GM10266 (cell line): Measurements from ENCODE around the gene DENND2D.

Experiments
- DNase-seq: peaks from one replicate; pipeline ENCODE4 v3.0.0; 2012; ENCODE audit errors: extremely low spot score
- CTCF ChIP-seq: IDR thresholded peaks from 2 replicates; pipeline ENCODE4 v1.5.1; 2012; ENCODE audit warnings: mild to moderate bottlenecking, low read depth; ENCODE audit not compliant: control insufficient read depth, insufficient read depth; ENCODE audit errors: missing control alignments

DENND2D gene

GRCh38 chr1:111191496-111191895 is 8.9 kb downstream of the DENND2D start:
- no peak for DNase-seq
- no peak for TF ChIP-seq CTCF

GRCh38 chr1:111190931-111191451 is 9.5 kb downstream of the DENND2D start:
- TF ChIP-seq CTCF = no peak
- no peak for DNase-seq

- DNase-seq = no peak
- no peak for TF ChIP-seq CTCF
Observed at GRCh38 chr1:111184663-111185062, 15.8 kb downstream of the DENND2D start.

DNA sequence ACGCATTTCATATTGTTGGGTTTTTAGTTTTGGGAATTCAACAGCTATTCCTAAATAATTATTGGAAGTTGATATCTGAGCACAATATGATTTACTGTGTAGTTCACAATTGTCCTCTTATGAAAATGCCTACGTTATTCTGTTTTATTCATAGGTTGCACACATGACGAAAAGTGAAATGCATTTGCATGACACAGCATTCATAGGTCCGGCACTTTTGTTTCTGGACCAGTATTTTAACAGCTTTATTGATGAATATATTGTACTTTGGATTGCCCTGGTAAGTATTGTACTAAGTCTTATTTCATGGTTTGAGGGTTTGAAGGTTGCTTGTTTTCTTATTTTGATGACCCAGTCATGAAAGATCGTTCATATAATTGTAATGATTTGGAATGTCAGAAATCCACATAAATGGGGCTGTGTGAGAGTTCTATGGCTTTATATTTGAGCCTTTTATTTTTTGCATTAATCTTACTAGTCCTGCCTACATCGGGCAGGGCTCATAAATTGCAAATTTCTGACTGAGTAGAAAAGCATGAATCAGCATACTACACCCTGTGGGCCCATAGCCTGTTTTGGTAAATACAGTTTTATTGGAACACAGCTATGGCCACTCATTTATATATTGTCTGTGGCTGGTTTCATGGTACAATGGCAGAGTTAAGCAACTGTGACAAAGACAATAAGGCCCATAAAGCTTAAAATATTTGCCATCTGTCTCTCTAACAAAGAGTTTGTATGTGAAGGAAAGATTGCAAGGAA is 17.0 kb downstream of the DENND2D start:
- TF ChIP-seq CTCF = no peak
- no peak for DNase-seq

GRCh38 chr1:111182052-111182451 is 18.4 kb downstream of the DENND2D start:
- no peak for DNase-seq
- TF ChIP-seq CTCF = no peak

GRCh38 chr1:111179968-111180533 is 20.4 kb downstream of the DENND2D start:
- DNase-seq = no peak
- TF ChIP-seq CTCF = no peak

DNA sequence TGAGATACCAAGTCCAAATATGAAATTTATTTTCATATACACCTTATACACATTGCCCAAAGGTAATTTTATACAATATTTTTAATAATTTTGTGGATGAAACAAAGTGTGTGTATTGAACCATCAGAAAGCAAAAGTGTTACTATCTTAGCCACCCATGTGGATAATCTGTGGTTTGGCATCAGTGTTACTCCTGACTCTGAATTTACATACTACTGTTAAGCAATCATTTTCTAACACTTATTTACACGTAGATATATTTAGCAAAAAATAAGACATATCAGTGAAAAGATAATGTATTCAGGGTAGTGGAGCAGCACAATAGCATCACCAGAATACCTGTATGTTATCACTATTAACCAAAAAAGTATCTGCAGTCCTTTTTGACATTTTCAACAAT is 23.8 kb downstream of the DENND2D start:
- no peak for DNase-seq
- TF ChIP-seq CTCF = no peak
